ENCODE results near the gene AADACL4.

Gene AADACL4

GRCh38 chr1:12703821-12704451 lies 60.1 kb downstream of the AADACL4 start:
- Histone ChIP-seq H3K9ac (ENCODE audit: low read length) (no peak overlapping the region), H2BK15ac (ENCODE audit: low read depth, poor library complexity, severe bottlenecking) (no peak overlapping the region), H2BK120ac (ENCODE audit: low read depth, low read length) (no peak overlapping the region), H3K4me2 (ENCODE audit: low read length, poor library complexity, severe bottlenecking) (no peak overlapping the region), H3K4me3 (ENCODE audit: insufficient read depth in 1 of 2, low read depth in 1 of 2, low read length in 2 of 2) (no peak overlapping the region), H3K27ac (ENCODE audit: low read length, poor library complexity, severe bottlenecking) (no peak overlapping the region), H4K8ac (ENCODE audit: low read length) (no peak overlapping the region), H4K91ac (ENCODE audit: low read length) (no peak overlapping the region), H3K4ac (ENCODE audit: low read depth in 1 of 2, low read length in 2 of 2) (no peak overlapping the region), H3K36me3 (ENCODE audit: control insufficient read depth in 1 of 2, insufficient read depth in 2 of 2, low read depth in 1 of 2, low read length in 2 of 2) (no peaks in the 10 kb centered on the region), H3K23ac (ENCODE audit: low read length in 2 of 2) (no peak overlapping the region), H3K27me3 (ENCODE audit: control insufficient read depth in 1 of 2, insufficient read depth in 1 of 2, low read length in 2 of 2) (no peaks in the 10 kb centered on the region), H3K79me1 (replicated peaks; ENCODE audit: low read length, poor library complexity, severe bottlenecking) (no peaks in the 10 kb centered on the region), H2BK5ac (ENCODE audit: low read depth, low read length, poor library complexity, severe bottlenecking) (no peak overlapping the region), H2AFZ (ENCODE audit: low read depth, low read length) (no peak overlapping the region), H2BK12ac (ENCODE audit: low read length in 2 of 2) (no peak overlapping the region), H3K18ac (ENCODE audit: low read depth in 1 of 2, low read length in 2 of 2) (no peak overlapping the region), H3K14ac (ENCODE audit: low read length in 2 of 2) (no peak overlapping the region), H3K9me3 (ENCODE audit: control insufficient read depth, low read length) (peaks cover 20% of the 10 kb centered on the region), H2AK5ac (ENCODE audit: low read length, severe bottlenecking) (no peak overlapping the region), H3K4me1 (ENCODE audit: control insufficient read depth, insufficient read depth, low read depth, low read length) (no peaks in the 10 kb centered on the region)
- DNase-seq = no peak
- 51% methylated on average over 5 of the region's 6 CpGs for WGBS

GRCh38 chr1:12706061-12706460 lies 62.2 kb downstream of the AADACL4 start:
- peaks cover 20% of the 10 kb centered on the region for H3K9me3 ChIP-seq (ENCODE audit: control insufficient read depth, low read length)
- H2AFZ ChIP-seq (ENCODE audit: low read depth, low read length) = no peak overlapping the region
- H3K36me3 ChIP-seq (ENCODE audit: control insufficient read depth in 1 of 2, insufficient read depth in 2 of 2, low read depth in 1 of 2, low read length in 2 of 2) = no peaks in the 10 kb centered on the region
- no peak overlapping the region for H3K14ac ChIP-seq (ENCODE audit: low read length in 2 of 2)
- no peak overlapping the region for H2BK15ac ChIP-seq (ENCODE audit: low read depth, poor library complexity, severe bottlenecking)
- H2AK5ac ChIP-seq (ENCODE audit: low read length, severe bottlenecking) = no peak overlapping the region
- H3K4me1 ChIP-seq (ENCODE audit: control insufficient read depth, insufficient read depth, low read depth, low read length) = no peaks in the 10 kb centered on the region
- no peak overlapping the region for H3K18ac ChIP-seq (ENCODE audit: low read depth in 1 of 2, low read length in 2 of 2)
- H4K8ac ChIP-seq (ENCODE audit: low read length) = no peak overlapping the region
- H4K91ac ChIP-seq (ENCODE audit: low read length) = no peak overlapping the region
- no peak overlapping the region for H3K23ac ChIP-seq (ENCODE audit: low read length in 2 of 2)
- no peak overlapping the region for H3K4me2 ChIP-seq (ENCODE audit: low read length, poor library complexity, severe bottlenecking)
- H2BK5ac ChIP-seq (ENCODE audit: low read depth, low read length, poor library complexity, severe bottlenecking) = no peak overlapping the region
- H3K9ac ChIP-seq (ENCODE audit: low read length) = no peak overlapping the region
- WGBS = 79% methylated on average over 3 of the region's 3 CpGs
- no peaks in the 10 kb centered on the region for H3K79me1 ChIP-seq (replicated peaks; ENCODE audit: low read length, poor library complexity, severe bottlenecking)
- no peak overlapping the region for H3K4me3 ChIP-seq (ENCODE audit: insufficient read depth in 1 of 2, low read depth in 1 of 2, low read length in 2 of 2)
- H3K4ac ChIP-seq (ENCODE audit: low read depth in 1 of 2, low read length in 2 of 2) = no peak overlapping the region
- H2BK12ac ChIP-seq (ENCODE audit: low read length in 2 of 2) = no peak overlapping the region
- DNase-seq = no peak
- H2BK120ac ChIP-seq (ENCODE audit: low read depth, low read length) = no peak overlapping the region
- H3K27ac ChIP-seq (ENCODE audit: low read length, poor library complexity, severe bottlenecking) = no peak overlapping the region
- H3K27me3 ChIP-seq (ENCODE audit: control insufficient read depth in 1 of 2, insufficient read depth in 1 of 2, low read length in 2 of 2) = no peaks in the 10 kb centered on the region

GRCh38 chr1:12708396-12709090 lies 64.7 kb downstream of the AADACL4 start:
- Histone ChIP-seq H3K9ac (ENCODE audit: low read length) (no peak overlapping the region), H3K23ac (ENCODE audit: low read length in 2 of 2) (no peak overlapping the region), H2BK120ac (ENCODE audit: low read depth, low read length) (no peak overlapping the region), H3K4me2 (ENCODE audit: low read length, poor library complexity, severe bottlenecking) (no peak overlapping the region), H3K14ac (ENCODE audit: low read length in 2 of 2) (no peak overlapping the region), H3K4me1 (ENCODE audit: control insufficient read depth, insufficient read depth, low read depth, low read length) (no peaks in the 10 kb centered on the region), H2BK15ac (ENCODE audit: low read depth, poor library complexity, severe bottlenecking) (no peak overlapping the region), H2AK5ac (ENCODE audit: low read length, severe bottlenecking) (no peak overlapping the region), H3K9me3 (ENCODE audit: control insufficient read depth, low read length) (peaks cover 12% of the 10 kb centered on the region), H3K4ac (ENCODE audit: low read depth in 1 of 2, low read length in 2 of 2) (no peak overlapping the region), H2BK12ac (ENCODE audit: low read length in 2 of 2) (no peak overlapping the region), H4K8ac (ENCODE audit: low read length) (no peak overlapping the region), H3K27me3 (ENCODE audit: control insufficient read depth in 1 of 2, insufficient read depth in 1 of 2, low read length in 2 of 2) (no peaks in the 10 kb centered on the region), H4K91ac (ENCODE audit: low read length) (no peak overlapping the region), H2AFZ (ENCODE audit: low read depth, low read length) (no peak overlapping the region), H3K4me3 (ENCODE audit: insufficient read depth in 1 of 2, low read depth in 1 of 2, low read length in 2 of 2) (no peak overlapping the region), H3K79me1 (replicated peaks; ENCODE audit: low read length, poor library complexity, severe bottlenecking) (no peaks in the 10 kb centered on the region), H3K36me3 (ENCODE audit: control insufficient read depth in 1 of 2, insufficient read depth in 2 of 2, low read depth in 1 of 2, low read length in 2 of 2) (no peaks in the 10 kb centered on the region), H2BK5ac (ENCODE audit: low read depth, low read length, poor library complexity, severe bottlenecking) (no peak overlapping the region), H3K27ac (ENCODE audit: low read length, poor library complexity, severe bottlenecking) (no peak overlapping the region), H3K18ac (ENCODE audit: low read depth in 1 of 2, low read length in 2 of 2) (no peak overlapping the region)
- DNase-seq = no peak
- 42% methylated on average over 2 of the region's 4 CpGs for WGBS

GRCh38 chr1:12709091-12709491 lies 65.2 kb downstream of the AADACL4 start:
- Histone ChIP-seq H2BK15ac (ENCODE audit: low read depth, poor library complexity, severe bottlenecking) (no peak overlapping the region), H3K18ac (ENCODE audit: low read depth in 1 of 2, low read length in 2 of 2) (no peak overlapping the region), H3K36me3 (ENCODE audit: control insufficient read depth in 1 of 2, insufficient read depth in 2 of 2, low read depth in 1 of 2, low read length in 2 of 2) (no peaks in the 10 kb centered on the region), H3K4me3 (ENCODE audit: insufficient read depth in 1 of 2, low read depth in 1 of 2, low read length in 2 of 2) (no peak overlapping the region), H3K4me1 (ENCODE audit: control insufficient read depth, insufficient read depth, low read depth, low read length) (no peaks in the 10 kb centered on the region), H3K79me1 (replicated peaks; ENCODE audit: low read length, poor library complexity, severe bottlenecking) (no peaks in the 10 kb centered on the region), H3K4ac (ENCODE audit: low read depth in 1 of 2, low read length in 2 of 2) (no peak overlapping the region), H2BK12ac (ENCODE audit: low read length in 2 of 2) (no peak overlapping the region), H3K4me2 (ENCODE audit: low read length, poor library complexity, severe bottlenecking) (no peak overlapping the region), H3K23ac (ENCODE audit: low read length in 2 of 2) (no peak overlapping the region), H3K27ac (ENCODE audit: low read length, poor library complexity, severe bottlenecking) (no peak overlapping the region), H2AFZ (ENCODE audit: low read depth, low read length) (no peak overlapping the region), H3K9ac (ENCODE audit: low read length) (no peak overlapping the region), H3K14ac (ENCODE audit: low read length in 2 of 2) (no peak overlapping the region), H2BK5ac (ENCODE audit: low read depth, low read length, poor library complexity, severe bottlenecking) (no peak overlapping the region), H3K27me3 (ENCODE audit: control insufficient read depth in 1 of 2, insufficient read depth in 1 of 2, low read length in 2 of 2) (no peaks in the 10 kb centered on the region), H3K9me3 (ENCODE audit: control insufficient read depth, low read length) (peaks cover 7% of the 10 kb centered on the region), H2BK120ac (ENCODE audit: low read depth, low read length) (no peak overlapping the region), H4K91ac (ENCODE audit: low read length) (no peak overlapping the region), H4K8ac (ENCODE audit: low read length) (no peak overlapping the region), H2AK5ac (ENCODE audit: low read length, severe bottlenecking) (no peak overlapping the region)
- no peak for DNase-seq
- WGBS = 63% methylated on average over 1 of the region's 1 CpG

Data from mesenchymal stem cell (in vitro differentiated cells and primary cell).